NCI-H345 treated with DMSO at 0.1 percent for 48 hours (cell line): ENCODE data around the gene DDX46.
A peak's percentile ranks its signal among the peaks of the same experiment; 100 is the strongest.
"Not testable (repeated sequence)": the region's sequence is repeated elsewhere in the genome, so short reads cannot be mapped to it uniquely, and the experiment has no call there.

Experiments used
- DNase-seq: peaks from one replicate; lab custom pipeline; 2025; ENCODE audit not compliant: unreplicated experiment; lab: John Stamatoyannopoulos, UW

Gene DDX46

GRCh38 chr5:134844252-134844651, 85.7 kb downstream of the DDX46 start:
- no peak for DNase-seq

- DNase-seq = no peak
Measured at GRCh38 chr5:134845335-134845851, 86.8 kb downstream of the DDX46 start.

DNA sequence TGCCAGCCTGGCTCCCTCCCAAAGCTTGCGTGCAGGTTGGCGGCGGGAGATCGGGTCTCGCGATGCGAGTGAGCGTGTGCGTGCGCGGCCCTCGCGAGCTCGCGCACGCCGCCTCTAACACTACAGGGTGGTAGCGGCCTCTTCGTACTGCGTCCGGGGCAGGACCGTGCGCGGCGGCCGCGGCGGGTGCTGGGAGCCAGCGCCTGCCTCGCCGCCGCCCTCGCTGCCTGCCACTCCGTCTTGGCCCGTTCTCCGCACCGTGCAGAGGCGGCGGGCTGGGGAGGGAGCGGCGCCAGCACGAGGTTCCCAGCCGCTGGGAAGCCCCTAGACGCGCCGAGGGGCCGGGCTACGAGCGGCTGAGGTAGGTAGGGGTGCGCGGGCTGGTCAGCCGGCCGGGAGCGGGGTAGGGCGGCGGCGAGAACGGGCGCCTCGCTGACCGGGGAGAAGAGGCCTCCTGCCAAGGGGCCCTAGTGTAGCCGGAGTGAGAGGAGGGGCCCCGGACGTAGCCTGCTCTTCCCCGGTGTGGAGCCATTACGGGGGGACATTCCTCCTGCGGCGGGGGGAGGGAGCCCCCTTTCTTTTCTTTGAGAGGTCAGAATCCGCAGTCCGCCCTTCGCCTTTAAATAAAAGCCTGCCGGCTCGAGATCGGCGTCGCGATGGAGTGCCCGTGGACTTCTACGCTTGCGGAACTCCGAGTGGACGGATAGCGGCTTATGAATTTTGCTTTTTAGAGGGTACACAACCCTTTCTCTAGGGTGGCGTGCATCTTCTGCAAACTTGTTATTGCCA, 87.5 kb downstream of the DDX46 start, which contains the start of gene C5orf24:
TSS of gene C5orf24 (plus strand) at position 117 of the 789 bp plus-strand sequence. CDS start 8,933 bp downstream, outside the sequence.
- peak; percentile 82 for DNase-seq

- DNase-seq = peak; percentile 17
Measured at GRCh38 chr5:134846641-134846960, 88.0 kb downstream of the DDX46 start.

GRCh38 chr5:134849434-134849933, 90.9 kb downstream of the DDX46 start:
- not testable (repeated sequence) for DNase-seq

DNA sequence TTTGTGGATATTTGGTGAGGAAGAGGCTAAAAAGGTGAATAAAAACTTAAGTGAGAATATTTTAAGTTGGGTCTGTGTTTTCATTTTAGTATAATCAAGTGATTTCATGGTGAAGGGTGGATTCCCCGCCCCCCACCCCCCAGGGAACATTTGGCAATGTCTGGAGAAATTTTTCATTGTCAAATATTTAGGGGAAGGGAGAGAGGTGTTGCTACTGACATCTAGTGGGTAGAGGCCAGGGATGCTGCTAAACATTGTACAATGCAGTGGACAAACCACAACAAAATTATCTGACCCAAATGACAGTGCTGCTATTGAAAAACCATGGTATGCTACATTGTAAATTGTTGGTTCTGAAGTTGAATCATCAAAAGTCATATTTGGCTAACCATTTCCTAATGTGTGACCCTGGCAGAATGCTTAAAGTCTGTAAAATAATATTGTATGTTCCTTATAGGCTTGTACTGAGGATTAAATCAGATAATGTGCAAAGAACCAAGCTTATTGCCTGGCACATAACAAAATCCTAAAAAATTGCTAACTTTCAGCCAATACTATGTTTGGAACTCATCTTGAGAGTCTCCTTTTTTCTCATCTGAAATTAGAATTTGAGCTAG, 92.8 kb downstream of the DDX46 start:
- no peak for DNase-seq

DNA sequence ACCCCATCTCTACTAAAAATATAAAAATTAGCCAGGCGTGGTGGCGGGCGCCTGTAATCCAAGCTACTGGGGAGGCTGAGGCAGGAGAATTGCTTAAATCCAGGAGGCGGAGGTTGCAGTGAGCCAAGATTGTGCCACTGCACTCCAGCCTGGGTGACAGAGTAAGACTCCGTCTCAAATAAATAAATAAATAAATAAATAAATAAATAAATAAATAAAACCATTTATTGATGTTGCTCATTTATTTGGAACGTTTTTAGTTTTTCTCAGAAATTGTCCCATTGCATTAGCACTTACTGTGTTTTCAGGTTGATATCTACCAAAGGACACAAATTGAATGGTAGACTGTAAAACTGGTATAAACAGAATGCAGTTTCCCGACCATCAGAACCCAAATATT, 97.9 kb downstream of the DDX46 start:
- not testable (repeated sequence) for DNase-seq

DNA sequence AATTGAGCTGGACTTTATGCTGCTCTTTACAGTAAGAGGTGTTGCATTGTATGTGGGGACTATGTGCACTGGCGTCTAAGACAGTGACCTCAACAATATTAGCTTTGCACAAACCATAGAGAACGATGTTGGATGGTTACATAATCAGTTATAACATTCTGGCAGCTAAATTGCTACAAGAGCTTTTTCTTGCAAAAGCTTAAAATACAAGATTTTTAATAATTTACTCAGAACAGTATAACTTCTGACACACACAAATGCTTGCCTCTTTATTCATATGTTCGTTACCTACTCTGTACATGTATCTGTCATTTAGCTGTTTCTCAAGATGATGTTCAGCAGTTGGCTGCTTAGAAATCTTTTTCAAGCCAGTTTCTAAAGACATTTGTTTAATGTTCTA, 98.8 kb downstream of the DDX46 start:
- DNase-seq = no peak

GRCh38 chr5:134864707-134865106, 106.1 kb downstream of the DDX46 start:
- no peak for DNase-seq

- no peak for DNase-seq
Measured at GRCh38 chr5:134873494-134873893, 114.9 kb downstream of the DDX46 start.

GRCh38 chr5:134873987-134874830, 115.6 kb downstream of the DDX46 start, which contains the start of gene TXNDC15:
Gene TXNDC15 (plus strand): TSS chr5:134874371. CDS start chr5:134874428, 57 bp downstream.
- DNase-seq = peak; percentile 76

DNA sequence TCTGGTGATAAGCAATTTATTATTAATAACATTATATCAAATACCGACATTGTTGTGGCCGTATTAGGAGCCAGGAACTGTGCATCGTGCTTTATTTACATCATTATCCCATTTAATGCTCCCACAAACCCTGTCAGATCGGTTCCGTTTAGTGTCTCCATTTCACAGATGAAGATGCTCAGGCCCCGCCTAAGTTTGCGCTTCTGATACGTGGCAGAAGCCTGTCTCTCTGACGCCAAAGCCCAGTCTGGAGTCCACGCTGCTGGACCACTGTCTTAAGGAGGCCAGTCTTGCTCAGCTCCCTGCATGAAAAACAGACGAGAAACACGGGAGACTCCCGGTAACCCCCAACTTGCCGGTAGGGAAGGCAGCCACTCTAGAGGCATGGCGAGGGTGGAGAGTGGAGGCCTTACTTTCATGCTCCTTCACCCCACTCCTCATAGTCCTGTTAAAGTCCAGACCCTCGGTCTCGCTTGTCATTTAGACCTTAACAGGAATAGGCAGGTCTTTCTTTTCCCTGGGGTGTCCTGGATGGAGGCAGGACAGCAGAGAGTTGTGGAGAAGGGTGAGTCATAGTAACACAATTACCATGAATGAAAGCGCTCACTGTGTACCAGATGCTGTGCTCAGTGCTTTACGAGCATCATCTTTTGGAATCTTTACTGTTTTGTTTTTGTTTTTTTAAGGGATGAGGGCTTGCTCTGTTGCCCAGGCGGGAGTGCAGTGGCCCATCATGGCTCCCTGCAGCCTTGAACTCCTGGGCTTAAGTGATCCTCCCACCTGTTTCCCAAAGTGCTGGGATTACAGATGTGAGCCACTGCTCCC, 116.5 kb downstream of the DDX46 start:
- peak; percentile 28 for DNase-seq

- DNase-seq = no peak
Measured at GRCh38 chr5:134877159-134877558, 118.6 kb downstream of the DDX46 start.

DNA sequence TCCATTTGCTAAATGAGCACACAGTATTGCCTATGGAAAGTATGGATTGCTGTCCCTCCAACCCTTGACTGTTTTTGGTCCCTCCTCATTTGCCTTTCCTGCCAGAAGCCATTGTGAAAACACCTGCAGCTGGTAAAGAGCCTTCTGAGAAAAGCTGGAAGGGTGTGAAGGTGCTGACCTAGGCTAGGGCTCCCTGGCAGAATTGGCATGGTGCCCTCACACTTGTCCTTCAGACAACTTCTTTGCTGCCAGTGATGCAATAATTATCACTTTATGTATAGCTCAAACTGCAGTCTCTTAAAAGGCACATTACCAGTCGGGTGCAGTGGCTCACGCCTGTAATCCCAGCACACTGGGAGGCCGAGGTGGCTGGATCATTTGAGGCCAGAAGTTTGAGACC, 119.8 kb downstream of the DDX46 start:
- no peak for DNase-seq

- no peak for DNase-seq
Measured at GRCh38 chr5:134879456-134879855, 120.9 kb downstream of the DDX46 start.
